Globus pallidus (tissue), 1 donor: ENCODE data around the gene NOP10.
"Not testable (repeated sequence)": the region's sequence is repeated elsewhere in the genome, so short reads cannot be mapped to it uniquely, and the experiment has no call there.

Experiments used
- DNase-seq: peaks from one replicate; pipeline ENCODE4 v3.0.0-alpha.2; 2015; ENCODE audit warnings: low spot score

Gene NOP10

DNA sequence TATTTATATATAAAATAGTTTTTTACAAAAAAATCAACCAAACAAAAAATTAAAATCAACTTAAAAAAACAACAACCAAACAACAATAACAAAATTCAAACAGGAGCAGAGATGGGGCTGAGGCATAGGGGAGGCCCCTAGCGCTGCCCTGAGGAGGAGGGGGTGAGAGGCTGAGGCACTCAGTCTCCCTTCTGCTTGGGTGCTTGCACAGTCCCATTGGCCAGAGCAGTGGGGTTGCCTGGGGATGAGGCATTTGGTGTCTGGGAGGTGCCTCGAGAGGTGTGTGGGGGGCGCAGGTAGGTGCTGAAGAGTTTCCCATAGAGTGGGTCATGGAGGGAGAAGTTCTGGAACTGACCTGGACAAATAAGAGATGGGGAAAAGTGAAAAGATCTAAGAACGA is 16.0 kb upstream of the NOP10 start:
- no peak for DNase-seq

DNA sequence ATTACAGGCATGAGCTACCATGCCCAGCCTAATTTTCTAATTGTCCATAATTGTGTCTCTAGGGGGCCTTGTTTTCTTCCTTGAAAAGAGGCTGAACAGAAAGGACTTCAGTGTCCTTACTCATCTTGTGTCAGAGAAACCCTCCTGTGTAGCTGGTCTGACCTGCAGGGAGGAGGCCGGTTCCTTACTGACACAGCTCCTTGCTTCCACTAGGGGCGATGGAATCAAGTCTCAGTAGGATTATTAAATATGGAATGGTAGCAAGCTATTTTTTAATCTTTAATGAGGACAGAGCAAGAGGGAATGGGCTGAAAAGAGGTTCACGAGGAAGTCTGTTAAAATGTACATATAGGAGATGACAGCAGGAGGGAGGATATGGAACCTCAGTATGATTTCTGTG is 15.4 kb upstream of the NOP10 start:
- DNase-seq, result no peak

DNA sequence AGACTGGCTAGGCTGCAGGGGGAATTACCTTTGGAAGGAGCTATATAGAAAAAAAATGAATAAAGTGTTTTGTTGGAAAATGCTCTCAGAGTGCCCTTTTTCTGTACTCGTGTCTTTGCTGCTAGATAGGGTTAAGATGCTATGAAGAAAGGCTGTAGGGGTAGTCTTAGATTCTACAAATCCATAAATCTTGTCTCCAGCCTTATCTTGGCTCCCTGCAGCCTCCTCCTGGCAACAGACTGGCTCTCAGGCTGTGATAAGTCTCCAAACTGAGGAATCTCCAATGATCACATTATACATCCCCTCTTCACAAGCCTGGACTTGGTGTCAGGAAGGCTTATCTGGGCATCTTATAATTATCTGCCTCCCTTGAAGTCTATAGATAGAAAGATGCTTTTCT is 14.7 kb upstream of the NOP10 start:
- no peak for DNase-seq

DNA sequence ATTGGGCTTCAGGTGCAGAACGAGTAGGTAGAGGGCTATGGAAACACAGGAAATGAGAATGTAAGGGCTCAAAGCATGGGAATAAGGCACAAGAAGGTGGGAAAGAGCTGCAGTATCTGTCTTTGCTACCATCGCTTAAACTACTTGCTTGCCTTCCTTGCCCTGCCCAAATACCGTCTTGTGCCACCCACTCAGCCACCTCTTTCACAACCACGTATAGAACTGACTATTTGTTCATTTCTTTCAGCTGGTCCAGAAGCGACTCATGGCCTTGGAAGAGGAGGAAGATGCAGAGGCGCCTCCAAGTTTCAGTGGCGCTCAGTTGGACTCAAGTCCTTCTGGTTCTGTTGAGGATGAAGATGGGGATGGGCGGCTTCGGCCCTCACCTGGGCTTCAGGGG is 12.3 kb upstream of the NOP10 start:
- DNase-seq, result no peak

DNA sequence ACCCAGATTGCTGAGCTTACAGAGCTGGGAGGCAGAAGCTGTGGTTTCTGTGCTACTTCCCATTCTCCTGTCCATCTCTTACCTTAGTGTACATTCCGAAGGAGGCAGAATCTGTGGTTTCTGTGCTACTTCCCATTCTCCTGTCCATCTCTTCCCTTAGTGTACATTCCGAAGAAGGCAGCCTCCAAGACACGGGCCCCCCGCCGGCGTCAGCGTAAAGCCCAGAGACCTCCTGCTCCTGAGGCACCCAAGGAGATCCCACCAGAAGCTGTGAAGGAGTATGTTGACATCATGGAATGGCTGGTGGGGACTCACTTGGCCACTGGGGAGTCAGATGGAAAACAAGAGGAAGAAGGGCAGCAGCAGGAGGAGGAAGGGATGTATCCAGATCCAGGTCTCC is 11.3 kb upstream of the NOP10 start:
- no peak for DNase-seq

DNA sequence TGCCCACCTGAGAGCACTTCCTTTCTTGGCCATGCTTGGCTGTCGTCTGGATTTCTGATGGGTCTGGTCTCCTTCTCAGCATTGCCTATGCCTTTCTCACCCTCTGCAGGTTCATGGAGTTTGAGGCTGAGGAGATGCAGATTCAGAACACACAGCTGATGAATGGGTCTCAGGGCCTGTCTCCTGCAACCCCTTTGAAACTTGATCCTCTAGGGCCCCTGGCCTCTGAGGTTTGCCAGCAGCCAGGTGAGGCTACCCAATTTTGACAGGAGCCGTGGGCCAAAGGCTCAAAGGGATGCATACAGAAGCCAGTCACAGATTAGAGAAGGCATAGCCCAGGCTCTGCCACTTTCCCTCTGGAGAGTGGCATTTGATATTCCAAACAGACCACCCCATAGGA is 10.7 kb upstream of the NOP10 start:
- no peak for DNase-seq

DNA sequence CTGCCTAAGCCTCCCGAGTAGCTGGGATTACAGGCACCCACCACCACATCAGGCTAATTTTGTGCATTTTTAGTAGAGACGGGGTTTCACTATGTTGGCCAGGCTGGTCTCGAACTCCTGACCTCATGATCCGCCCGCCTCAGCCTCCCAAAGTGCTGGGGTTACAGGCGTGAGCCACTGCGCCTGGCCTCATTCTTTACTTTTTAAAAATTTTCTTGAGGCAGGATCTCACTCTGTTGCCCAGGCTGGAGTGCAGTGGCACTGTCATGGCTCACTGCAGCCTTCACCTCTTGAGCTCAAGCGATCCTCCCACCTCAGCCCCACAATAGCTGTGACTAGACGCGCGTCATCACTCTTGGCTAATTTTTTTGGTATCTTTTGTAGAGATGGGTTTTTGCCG is 10.1 kb upstream of the NOP10 start:
- DNase-seq, result not testable (repeated sequence)

DNA sequence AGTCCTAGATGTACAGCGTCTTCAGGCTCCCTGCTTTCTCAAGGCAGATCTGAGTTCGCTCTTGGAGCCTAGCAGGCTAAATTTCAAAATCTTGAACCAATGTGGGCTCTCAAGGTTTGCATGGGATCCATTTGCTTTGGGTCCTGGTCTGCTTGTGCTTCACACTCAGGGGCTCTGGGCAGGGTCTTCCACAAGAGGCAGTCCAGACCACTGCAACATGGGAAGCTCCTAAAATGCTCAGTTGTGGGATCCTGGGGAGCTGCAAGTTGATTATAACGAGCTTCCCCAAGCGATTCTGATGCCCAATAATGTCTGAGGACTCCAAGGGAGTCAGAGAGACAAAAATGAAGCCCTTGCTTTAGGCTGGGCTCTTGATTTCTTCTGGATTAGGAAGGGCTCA is 6.8 kb upstream of the NOP10 start:
- no peak for DNase-seq

DNA sequence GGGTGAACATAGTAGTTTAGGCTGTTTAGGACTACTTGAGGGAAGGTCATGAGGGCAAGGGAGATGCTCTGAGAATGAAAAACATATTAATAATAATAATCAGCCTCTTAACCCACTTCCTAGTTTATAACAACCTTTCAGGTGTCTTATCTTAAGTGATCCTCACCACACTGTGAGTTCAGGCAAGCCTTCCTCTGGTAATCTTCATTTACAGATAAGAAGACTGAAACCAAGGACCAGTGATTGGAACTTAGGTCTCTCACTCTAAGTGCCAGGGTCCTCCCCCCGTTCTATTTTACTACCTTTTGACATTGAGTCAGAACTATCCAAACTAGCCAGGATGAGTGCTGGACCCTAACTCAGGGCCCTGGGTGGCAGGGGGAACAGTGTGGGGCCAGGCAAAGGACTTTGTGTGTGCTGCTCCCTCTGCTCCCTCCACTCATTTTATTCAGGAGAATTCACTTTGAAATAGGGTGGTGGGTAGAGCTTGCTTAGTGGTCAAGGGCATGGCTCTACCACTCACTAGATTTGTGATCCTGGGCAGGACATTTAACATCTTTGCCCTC is 5.9 kb upstream of the NOP10 start:
- no peak for DNase-seq

DNA sequence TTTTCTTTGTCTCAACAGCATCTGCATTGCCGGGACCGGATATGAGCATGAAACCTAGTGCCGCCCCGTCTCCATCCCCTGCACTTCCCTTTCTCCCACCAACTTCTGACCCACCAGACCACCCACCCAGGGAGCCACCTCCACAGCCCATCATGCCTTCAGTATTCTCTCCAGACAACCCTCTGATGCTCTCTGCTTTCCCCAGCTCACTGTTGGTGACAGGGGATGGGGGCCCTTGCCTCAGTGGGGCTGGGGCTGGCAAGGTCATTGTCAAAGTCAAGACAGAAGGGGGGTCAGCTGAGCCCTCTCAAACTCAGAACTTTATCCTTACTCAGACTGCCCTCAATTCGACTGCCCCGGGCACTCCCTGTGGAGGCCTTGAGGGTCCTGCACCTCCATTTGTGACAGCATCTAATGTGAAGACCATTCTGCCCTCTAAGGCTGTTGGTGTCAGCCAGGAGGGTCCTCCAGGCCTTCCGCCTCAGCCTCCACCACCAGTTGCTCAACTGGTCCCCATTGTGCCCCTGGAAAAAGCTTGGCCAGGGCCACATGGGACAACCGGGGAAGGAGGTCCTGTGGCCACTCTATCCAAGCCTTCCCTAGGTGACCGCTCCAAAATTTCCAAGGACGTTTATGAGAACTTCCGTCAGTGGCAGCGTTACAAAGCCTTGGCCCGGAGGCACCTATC is 5.2 kb upstream of the NOP10 start:
- DNase-seq, result no peak

DNA sequence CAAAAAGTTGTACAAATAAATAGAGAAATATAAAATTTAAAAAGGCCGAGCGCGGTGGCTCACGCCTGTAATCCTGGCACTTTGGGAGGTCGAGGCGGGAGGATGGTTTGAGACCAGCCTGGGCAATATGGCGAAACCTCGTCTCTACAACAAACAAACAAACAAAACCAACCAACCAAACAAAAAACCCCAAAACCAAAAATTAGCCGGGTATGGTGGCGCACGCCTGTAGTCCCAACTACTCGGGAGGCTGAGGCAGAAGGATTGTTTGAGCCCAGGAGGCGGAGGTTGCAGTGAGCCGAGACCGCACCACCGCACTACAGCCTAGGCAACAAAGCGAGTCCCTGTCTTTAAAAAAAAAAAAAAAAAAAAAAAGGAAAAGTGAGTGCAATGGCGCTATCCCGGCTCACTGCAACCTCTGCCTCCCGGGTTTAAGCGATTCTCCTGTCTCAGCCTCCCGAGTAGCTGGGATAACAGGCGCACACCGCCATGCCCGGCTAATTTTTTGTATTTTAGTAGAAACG is 661 bp downstream of the NOP10 start:
- DNase-seq, result not testable (repeated sequence)

DNA sequence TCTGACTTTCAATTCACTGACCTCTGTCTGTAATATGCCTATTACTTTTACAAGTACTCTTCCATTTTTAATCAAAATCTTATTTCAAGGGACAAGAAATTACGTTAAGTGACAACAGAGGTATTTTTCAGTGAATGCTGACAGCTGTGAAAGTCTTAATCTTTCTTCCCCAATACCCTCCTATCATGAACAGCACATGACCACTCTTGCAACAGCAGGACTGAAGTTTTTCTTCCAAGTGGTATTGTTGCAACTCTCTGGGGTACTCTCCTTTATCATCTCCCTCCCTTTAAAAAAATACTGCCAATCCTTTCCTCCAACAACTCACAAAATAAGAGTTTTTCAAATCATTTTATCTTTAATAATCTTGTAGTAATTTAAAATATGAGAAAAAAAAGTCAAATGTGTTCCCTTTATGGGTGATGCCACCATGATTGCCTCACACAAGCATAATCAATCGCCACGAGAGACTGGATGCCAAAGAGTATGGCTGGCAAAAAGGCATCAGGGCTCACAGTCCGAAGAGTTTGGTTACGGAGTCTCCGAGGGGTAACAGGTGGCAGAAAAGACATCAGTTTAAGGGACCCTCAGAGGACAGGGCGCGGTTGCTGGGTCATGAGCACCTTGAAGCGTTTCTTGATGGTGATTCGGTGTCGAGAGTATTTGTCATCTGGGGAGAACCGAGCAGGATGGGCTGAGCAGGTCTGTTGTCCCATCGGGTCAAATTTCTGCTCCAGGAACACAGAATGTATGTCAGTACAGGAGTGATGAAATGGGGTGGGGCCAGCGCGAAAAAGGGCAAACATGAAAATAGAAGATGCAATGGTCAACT is 1.3 kb downstream of the NOP10 start:
- no peak for DNase-seq

DNA sequence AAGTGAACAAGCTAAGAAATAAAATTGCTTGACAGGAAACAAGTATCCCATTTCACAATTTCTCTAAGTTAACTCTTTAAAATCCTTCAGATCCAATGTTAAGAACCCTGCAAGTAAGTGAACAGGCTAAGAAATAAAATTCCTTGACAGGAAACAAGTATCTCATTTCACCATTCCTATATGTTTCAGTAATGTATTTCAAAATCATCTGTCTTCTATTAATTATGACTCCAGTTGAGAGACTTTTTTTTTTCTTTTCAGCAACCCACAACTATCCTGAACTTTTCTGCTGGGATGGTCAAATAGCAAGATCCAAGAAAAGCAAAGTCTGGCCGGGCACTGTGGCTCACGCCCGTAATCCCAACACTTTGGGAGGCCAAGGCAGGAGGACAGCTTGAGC is 3.0 kb downstream of the NOP10 start:
- no peak for DNase-seq

DNA sequence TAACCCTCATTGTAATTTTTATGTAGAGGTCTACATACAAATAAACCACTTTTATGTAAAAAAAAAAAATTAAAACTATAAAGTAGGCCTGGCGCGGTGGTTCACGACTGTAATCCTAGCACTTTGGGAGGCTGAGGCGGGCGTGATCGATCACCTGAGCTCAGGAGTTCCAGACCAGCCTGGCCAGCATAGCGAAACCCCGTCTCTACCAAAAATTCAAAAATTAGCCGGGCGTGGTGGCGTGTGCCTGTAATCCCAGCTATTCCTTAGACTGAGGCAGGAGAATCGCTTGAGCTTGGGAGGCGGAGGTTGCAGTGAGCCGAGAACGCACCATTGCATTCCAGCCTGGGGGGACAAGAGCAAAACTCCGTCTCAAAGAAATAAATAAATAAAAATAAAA is 4.6 kb downstream of the NOP10 start:
- DNase-seq, result no peak

DNA sequence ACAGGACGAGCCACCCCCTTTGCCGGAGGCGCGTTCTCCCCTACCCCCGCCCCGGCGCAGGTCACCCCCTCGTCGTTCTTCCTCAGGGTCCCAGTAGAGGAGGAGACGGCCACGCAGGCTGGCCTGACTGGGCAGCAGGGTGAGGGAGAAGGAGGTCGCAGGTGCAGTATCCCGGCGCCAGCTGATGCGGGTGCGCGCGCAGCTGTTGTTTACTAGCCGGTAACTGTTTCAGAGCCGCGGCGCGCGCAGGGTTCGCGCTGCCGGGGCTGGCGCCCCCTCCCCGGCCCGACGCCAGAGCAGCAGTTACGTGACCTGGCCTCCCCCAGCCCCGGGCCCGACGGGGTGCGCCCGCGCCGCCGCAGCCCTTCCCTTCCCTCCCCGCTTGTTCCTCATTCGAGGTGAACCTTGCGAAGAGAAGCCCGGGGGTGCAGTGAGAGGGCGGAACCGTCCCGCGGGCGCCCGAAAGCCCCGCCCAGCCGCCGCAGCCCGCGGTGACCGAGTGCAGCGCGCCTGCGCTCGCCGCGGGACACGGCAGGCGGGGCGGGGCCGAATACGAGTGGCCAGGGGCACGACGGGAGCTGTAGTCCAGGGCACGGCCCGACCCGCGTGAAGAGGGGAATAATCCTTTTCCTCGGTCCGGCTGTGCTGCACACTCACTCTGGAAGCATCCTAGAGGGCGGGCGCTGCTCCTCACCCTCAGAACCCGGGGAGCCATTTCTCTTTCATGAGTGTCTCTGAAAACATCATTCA is 5.2 kb downstream of the NOP10 start, which contains the start of gene SLC12A6:
Gene SLC12A6 (minus strand): TSS at position 225 of the 750 bp plus-strand sequence. CDS start 1,101 bp downstream, outside the sequence.
- DNase-seq, result peak; percentile 91

DNA sequence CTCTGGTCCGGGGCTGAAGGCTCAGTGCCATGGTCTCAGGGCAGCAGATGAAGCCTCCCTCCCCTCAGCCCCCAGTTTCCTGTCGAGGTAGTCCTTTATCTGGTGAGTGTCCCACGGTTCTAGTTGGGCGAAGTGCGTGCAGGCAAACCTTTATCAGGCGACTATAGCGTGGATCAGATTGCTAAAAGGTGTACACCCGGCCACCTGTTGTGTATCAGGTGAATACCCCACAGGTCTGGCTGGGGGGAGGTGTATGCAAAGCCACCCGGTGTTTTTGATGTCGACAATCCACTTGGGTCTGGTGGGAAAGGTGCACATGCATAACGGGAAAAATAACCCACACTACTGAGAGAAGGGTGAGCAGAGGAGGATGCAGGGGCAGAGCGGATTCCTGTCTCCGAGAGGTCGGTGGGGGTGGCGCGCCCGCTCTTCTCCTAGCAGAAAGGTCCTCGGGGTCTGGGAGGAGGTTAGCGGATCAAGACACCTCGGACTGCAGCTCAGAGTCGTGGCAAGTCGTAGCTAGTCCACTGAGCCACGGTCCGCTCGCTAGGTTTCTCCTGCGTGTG is 5.9 kb downstream of the NOP10 start:
- no peak for DNase-seq

DNA sequence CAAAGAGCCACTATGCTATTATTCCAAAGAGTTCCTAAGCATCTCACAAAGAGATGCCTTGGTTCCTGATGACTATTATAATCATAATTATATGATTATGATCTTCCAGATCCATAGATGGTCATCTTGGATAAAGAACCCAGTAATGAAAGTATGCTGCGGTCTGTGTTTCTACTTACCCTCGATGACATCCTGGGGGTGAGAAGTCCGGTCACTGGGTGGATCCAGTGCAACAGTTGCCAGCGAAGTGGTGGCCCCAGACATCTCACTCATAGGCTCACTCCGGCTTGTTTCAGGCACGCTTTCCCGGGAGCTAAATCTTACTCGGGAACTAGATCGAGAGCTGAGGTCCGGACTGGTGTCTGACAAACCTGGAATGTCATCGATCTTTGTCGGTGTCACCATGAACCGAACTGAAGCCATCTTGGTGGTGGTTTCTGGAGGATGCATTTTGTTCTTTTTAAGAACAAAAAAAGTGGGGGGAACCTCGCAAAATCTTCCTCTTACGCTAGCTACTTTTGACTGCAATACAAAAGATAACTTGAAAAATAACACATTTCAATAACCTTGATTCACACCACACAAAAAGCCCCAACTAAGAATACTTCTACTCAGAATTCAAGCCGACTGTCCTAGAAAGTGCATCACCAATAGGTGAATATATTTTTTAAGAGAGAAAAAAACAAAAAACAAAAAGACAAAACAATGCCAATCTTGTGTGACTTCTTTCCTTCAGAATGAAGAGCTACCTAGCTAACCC is 6.5 kb downstream of the NOP10 start:
- peak; percentile 5 for DNase-seq

DNA sequence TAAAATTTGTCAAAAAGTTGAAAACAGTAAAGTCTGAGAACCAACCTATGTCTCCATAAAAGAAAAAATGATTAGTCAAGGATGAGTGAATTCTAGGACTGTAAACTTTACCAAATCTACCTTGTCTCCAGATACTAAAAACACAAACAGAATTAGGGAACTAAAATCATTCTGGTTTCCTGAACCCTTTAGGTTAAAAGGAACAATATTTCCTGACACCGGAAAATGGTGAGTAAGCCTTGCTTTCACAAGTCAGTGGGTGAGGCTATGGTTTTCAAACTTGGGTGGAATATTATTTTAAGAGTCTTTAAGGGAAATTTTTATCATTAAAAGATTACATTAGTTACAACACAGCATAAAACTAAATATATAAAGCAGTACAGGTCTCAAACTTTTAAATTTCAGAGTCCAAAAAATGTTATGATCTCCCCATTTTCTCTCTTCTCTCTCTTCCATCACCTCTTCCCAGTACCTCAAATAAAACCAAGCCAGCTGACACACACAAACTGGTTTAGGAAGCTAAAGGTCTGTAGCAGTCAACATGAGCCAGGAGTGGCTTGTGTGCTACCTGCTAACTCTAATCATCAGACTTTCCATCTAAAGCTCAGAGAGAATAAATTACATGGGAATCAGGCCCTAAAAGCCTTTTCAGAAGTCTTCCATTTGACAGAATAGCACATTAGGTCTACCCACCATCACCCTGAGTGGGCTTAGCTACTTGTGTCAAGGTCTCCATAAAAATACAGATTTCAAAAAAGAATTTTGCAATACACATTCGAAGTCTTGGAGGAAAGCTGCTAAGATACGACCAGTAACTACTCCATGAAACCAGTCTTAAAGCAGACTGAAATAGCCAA is 7.5 kb downstream of the NOP10 start:
- DNase-seq, result peak; percentile 19

DNA sequence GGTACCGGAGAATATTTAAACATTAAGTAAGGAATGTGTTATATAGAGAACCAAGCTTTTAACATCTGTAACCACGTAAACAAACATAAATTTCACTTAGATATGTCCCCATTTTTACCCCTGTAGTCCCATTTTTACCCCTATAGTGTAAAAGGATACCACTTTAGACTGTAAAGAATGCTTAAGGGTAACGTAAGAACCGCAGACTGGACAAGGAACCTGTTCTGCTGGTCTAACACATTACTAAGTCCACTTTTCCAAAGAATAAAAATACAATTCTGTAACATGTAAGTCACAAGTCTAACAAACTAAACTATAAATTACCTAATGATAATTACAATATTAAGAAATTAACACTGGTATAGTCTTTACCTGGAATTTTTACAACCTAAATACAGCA is 8.3 kb downstream of the NOP10 start:
- no peak for DNase-seq

DNA sequence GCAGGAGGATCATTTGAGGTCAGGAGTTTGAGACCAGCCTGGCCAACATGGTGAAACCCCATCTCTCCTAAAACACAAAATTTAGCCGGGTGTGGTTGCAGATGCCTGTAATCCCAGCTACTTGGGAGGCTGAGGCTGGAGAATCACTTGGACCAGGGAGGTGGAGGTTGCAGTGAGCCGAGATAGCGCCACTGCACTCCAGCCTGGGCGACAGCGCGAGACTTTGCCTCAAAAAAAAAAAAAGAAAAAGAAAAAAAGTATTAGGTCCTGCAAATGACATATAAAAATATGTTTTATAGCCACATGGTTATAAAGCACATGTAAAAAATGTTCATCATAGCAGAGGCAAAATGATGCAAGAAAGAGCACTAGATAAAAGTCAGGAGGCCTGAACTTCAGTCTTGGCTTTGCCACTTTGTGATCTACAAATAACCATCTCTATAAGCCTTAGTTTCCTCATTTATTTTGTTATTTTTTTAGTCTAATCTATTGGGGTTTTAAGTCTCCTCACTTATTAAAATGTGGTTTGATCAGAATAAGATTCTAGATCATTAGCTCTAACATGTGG is 10.3 kb downstream of the NOP10 start:
- no peak for DNase-seq
